CD4-positive, alpha-beta T cell treated with Interleukin-12 subunit alpha and Interleukin-12 subunit beta, for 1 hour (primary cell): ENCODE data around the gene IPO7.
"Not testable (repeated sequence)": the region's sequence is repeated elsewhere in the genome, so short reads cannot be mapped to it uniquely, and the experiment has no call there.

ENCODE experiments used
- DNase-seq: peaks from one replicate; pipeline ENCODE4 v3.0.0-alpha.2; 2020

The IPO7 gene

GRCh38 chr11:9384535-9385326, at the start of gene IPO7:
IPO7 (plus strand) TSS chr11:9384652; CDS start chr11:9384764, 112 bp downstream.
- peak; percentile 89 for DNase-seq

- DNase-seq: no peak
Measured at GRCh38 chr11:9341638-9342178, 42.7 kb upstream of the IPO7 start.

GRCh38 chr11:9344061-9344680, 40.3 kb upstream of the IPO7 start:
- no peak for DNase-seq

DNA sequence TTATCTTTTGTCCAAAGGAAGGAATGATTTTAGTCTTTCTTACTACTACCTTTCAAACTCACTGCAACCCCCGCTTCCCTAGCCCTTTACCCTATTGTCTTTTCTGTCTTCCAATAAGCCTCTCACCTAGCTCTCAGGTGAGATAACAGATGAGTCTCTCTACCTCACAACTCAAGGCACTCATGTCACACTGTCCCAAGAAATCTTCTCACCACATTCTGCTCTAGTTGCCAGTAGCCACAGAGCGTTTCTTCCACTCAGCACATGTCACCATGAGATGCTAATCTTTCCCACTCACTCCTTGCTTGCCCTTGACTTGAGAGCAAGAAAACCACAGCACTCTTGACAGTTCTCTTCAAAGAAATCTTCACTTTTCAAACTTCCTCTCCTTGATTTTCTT, 37.4 kb upstream of the IPO7 start:
- peak; percentile 11 for DNase-seq

GRCh38 chr11:9347779-9348178, 36.7 kb upstream of the IPO7 start:
- not testable (repeated sequence) for DNase-seq

DNA sequence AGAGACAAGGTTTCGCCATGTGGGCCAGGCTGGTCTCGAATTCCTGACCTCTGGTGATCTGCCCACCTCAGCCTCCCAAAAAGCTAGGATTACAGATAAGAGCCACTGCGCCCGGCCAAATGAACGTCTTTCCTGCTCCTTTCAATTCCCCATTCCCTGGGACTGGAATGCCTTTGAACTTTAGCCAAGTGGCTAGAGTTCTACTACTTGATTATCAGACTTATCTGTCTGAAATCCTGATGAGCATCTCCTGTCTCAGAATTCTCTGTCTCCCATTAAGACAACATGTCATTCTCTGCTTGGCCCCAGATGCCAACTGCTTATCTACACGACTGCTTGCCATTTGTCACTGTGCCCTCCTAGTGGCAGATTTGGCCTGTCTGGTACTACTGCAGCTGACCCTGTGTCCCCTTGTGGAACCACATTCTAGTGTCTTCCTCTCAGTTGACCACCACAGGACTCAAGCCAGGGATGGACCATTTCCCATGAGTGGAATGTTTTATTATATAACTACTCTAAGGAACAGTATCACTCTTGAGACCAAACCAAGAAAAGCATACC, 33.1 kb upstream of the IPO7 start:
- no peak for DNase-seq

GRCh38 chr11:9357041-9357440, 27.4 kb upstream of the IPO7 start:
- no peak for DNase-seq

DNA sequence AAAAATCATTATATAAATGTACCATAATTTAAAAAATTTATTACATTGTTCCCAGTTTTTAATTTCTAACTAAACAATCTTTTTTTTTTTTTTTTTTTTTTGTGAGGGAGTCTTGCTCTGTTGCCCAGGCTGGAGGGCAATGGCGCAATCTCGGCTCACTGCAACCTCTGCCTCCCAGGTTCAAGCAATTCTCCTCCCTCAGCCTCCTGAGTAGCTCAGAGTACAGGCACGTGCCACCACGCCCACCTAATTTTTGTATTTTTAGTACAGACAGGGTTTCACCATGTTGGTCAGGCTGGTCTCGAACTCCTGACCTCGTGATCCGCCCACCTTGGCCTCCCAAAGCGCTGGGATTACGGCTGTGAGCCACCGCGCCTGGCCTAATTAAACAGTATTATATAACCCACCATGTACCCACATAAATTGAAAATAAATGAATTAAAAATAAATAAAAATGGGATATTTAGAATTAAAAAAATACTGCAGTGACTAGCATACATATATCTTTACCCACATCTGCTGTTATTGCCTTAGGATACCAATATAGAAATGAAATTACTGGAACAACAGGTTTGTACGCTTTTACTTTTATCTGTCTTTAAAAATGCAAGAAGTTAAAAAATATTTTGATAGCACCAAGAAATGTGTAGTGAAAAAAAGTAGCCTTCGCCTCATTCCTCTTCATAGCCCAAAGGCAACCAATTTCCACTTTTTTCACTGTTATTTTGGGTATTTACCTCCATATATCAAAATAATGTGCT, 23.4 kb upstream of the IPO7 start:
- not testable (repeated sequence) for DNase-seq

GRCh38 chr11:9362393-9362863, 22.0 kb upstream of the IPO7 start:
- DNase-seq: no peak

- peak; percentile 85 for DNase-seq
Measured at GRCh38 chr11:9363954-9364912, 20.2 kb upstream of the IPO7 start.

DNA sequence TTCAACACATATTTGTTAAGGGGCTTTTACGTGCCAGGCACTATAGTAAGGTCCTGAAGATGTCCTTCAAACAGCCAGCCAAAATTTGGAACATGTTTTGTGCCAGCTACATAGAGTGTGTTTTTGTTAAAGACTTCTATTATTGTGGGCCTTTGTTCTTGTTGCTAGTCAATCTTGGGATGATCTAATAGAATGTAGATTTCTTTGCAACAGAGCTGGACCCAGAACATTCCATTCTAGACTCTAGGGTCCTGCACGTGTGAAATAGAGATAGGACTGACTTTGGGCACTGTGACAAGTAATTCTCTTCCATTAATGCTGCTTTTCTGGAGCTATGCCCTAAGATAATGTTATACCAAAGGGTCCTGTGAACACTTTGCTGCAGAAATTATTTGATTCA, 16.9 kb upstream of the IPO7 start:
- DNase-seq: no peak

DNA sequence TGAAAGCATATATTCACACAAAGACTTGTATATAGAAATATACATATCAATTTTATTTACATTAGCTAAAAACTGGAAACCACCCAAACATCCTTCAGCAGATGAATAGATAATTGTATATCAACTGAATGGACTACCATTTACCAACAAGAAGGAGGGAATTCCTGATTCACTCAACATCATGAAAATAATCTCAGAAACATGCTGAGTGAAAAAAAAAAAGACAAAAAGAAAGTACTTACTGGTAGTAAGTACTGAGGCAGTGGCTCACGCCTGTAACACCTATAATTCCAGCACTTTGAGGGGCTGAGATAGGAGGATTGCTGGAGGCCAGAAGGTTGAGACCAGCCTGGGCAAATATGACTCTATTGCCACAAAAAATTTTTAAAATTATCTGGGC, 7.4 kb upstream of the IPO7 start:
- no peak for DNase-seq

- DNase-seq: no peak
Measured at GRCh38 chr11:9379041-9379440, 5.4 kb upstream of the IPO7 start.

- DNase-seq: no peak
Measured at GRCh38 chr11:9380773-9381172, 3.7 kb upstream of the IPO7 start.

GRCh38 chr11:9385327-9385899, 961 bp downstream of the IPO7 start:
- no peak for DNase-seq

- DNase-seq: no peak
Measured at GRCh38 chr11:9386086-9386485, 1.6 kb downstream of the IPO7 start.

DNA sequence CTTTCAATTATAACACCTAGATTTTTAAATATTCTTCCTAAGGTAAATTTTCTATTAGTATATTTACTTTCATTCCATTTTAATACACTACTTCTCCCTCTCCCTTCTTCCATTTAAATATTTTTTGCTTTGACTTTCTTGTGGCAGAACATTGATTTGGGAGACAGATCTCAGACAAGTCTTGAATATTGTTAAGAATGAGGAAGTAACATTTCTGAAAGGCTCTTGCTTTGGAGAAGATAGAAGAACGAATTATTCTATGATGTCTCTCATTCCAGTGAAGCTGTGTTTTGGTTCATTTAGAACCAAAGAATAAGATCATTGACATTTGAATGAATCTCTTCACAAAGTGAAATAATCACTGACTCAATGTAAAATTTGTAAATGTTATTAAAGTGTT, 2.4 kb downstream of the IPO7 start:
- DNase-seq: no peak

DNA sequence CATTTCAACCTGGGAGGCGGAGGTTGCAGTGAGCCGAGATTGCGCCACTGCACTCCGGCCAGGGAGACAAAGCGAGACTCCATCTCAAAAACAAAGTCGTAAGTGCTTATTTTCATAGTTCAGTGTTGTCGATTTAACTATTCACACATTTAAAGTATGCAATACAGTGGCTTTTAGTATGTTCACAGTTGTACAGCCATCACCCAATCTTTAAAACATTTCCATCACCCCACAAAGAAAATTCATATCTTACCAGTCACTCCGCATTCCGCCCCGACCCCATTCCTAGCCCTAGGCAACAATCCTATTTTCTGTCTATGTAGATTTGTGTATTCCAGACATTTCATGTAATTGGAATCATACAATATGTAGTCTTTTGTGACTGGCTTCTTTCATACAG, 11.9 kb downstream of the IPO7 start:
- no peak for DNase-seq

DNA sequence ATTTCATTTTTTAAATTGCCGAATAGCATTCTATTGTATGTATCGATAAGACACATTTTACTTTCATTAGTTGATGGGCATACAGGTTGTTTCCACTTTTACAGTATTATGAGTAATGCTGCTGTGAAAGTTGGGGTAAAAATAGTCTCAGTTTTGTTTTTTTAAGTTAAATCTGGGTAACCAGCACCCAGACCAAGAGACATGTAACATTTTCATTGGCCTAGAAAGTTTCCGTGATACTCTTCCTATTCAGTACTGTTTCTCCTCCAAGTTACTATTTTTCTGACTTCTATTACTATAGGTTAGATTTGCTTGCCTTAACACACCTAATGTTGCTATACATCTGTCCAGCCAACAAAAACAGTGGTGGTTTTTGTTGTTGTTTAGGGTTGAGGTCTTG, 12.3 kb downstream of the IPO7 start:
- no peak for DNase-seq

DNA sequence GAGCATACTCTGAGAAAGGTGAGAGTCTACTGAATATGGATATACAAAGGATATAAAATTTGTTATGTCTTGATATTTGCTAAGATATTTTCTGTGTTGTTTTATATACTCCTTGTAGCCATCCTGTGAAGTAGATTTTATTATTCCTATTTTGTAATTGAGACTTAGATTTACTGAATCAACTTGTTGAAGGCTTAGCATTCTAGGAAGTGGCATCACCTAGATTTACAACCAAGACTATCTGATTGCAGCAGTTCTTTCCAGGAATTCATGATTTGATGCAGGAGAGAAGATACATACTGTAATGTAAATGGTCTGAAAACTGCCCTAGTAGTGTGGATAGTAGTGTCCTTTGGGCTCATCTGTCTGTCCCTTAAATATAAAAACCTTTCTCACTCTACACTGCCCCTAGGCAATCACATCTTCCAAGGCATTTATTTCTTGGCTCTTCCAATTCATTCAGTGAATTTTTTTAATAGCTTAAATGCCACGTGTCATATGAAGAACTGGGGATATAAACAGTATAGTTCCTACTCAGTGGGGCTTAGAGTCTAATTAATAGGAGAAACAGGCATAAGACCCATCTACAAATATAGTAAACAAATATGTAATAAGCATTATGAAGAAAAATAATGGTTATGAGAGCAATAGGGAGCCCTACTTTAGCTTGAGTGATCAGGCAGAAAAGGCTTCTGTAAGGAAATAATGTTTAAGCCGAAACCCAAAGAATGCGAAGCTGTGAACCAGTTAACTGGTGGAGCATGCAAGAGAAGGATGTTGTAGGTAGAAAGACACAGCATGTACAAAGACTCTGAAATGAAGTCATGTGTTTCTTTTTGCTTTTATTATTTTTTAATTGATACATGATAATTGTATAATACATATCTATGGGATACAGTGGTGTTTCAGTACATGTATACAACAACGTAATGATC, 13.6 kb downstream of the IPO7 start:
- DNase-seq: no peak
